Measurements from ENCODE around the gene TMEM255B.

- TF ChIP-seq CTCF (conservative IDR thresholded peaks at IDR 0.05) (no peak), ZFX (IDR thresholded peaks at IDR 0.05) (no peak)
Observed at GRCh38 chr13:113734826-113735125, 24.2 kb upstream of the TMEM255B start.
